Neuron (in vitro differentiated cells): Measurements from ENCODE around the gene NDUFS2.
"Not testable (repeated sequence)": the region's sequence is repeated elsewhere in the genome, so short reads cannot be mapped to it uniquely, and the experiment has no call there.

ENCODE experiments used
- H2AFZ ChIP-seq: one replicate; pipeline ENCODE4 v1.6.1; 2013; ENCODE audit warnings: low read depth, mild to moderate bottlenecking, inconsistent platforms, low read length, moderate library complexity
- H3K27me3 ChIP-seq: one replicate; pipeline ENCODE4 v1.6.1; 2013; ENCODE audit warnings: low read length; ENCODE audit not compliant: insufficient read depth
- H3K36me3 ChIP-seq: one replicate; pipeline ENCODE4 v1.6.1; 2013; ENCODE audit warnings: low read length; ENCODE audit not compliant: insufficient read depth
- H3K4me1 ChIP-seq: one replicate; pipeline ENCODE4 v1.6.1; 2013; ENCODE audit warnings: low read length; ENCODE audit not compliant: insufficient read depth
- H3K4me3 ChIP-seq: 2 replicates; pipeline ENCODE4 v1.5.1; 2013; ENCODE audit warnings: mild to moderate bottlenecking, low read length, moderate library complexity
- H3K9me3 ChIP-seq: one replicate; pipeline ENCODE4 v1.6.1; 2013; ENCODE audit warnings: low read length

The NDUFS2 gene

DNA sequence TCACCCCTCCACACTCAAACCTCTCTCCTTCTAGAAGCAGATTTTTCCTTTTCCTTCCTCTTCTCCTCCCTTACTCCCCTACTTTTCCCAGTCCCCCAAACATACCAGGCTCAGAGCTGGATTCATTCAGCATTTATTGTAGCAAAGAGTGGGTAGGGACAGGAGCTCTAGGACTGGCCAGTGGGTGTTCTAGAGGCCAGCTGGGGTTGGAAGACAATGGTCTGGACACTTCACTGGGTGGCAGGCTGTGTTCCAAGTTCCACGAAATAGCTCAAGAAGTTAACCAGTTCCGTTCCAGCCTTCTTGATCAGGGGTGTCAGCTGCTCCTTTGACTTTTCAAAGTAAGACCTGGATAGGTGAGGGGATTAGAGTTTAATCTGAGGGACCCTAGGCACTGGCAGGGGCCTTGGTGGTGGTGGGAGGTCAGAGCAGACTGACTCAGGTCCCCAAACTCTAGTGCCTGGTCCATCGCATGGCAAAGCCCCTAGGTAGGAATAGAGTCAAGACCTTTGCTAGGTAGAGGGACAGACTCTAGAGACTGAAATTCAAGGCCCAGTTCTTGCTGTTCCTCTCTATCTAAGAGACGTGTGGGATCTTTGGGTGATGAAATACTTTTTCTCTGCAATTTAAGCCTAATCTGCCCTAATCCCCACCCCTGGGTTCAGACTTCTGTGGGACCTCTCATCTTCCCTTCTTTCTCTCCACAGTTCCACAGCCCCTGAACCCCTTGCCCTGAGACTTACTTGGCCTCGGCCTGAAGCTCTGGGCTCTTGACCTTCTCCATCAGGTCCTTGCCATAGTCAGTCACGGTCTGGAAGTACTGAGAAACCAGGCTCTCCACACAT, 20.2 kb downstream of the NDUFS2 start:
- Histone ChIP-seq H3K9me3 (no peaks in the 10 kb centered on the region), H3K36me3 (no peaks in the 10 kb centered on the region), H3K4me1 (peaks cover 10% of the 10 kb centered on the region), H2AFZ (no peak overlapping the region), H3K27me3 (no peaks in the 10 kb centered on the region), H3K4me3 (no peak overlapping the region)

GRCh38 chr1:161223805-161224694, 21.9 kb downstream of the NDUFS2 start:
- no peak overlapping the region for H3K4me3 ChIP-seq
- H3K27me3 ChIP-seq = no peaks in the 10 kb centered on the region
- H3K4me1 ChIP-seq = peaks cover 10% of the 10 kb centered on the region
- H2AFZ ChIP-seq = no peak overlapping the region
- no peaks in the 10 kb centered on the region for H3K9me3 ChIP-seq
- H3K36me3 ChIP-seq = peaks cover 13% of the 10 kb centered on the region

- not testable (repeated sequence) for H3K9me3 ChIP-seq, H2AFZ ChIP-seq
Observed at GRCh38 chr1:161224695-161225087, 22.5 kb downstream of the NDUFS2 start.

DNA sequence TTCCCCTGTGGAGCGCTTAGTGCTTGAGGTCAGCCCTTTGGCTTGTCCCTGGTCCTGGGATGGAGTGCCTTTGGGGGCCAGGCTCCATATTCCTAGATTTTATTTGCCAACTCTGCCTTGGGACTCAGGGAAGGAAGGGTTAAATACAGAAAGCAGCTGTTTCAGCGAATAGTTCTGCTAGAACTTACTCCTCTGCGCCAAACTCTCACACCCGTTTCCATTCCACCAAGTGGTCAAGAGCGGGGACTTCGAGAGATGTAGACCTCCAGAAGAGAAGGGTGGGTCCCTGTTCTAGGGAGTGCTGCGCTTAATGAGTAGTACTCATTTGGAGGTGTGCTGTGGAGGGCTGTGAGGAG, 23.0 kb downstream of the NDUFS2 start:
- peak overlapping the region; percentile 35 for H2AFZ ChIP-seq
- no peaks in the 10 kb centered on the region for H3K9me3 ChIP-seq
- H3K4me1 ChIP-seq = peaks cover 10% of the 10 kb centered on the region
- no peak overlapping the region for H3K4me3 ChIP-seq
- H3K36me3 ChIP-seq = peaks cover 19% of the 10 kb centered on the region
- H3K27me3 ChIP-seq = no peaks in the 10 kb centered on the region

More at GRCh38 chr1:161224695-161225087, 22.5 kb downstream of the NDUFS2 start:
- not testable (repeated sequence) for H3K27me3 ChIP-seq, H3K4me3 ChIP-seq, H3K4me1 ChIP-seq
- peaks cover 18% of the 10 kb centered on the region for H3K36me3 ChIP-seq

GRCh38 chr1:161225534-161226319, 23.6 kb downstream of the NDUFS2 start, which contains the start of gene TOMM40L:
TOMM40L (plus strand) TSS chr1:161226060; CDS start chr1:161226490, 430 bp downstream.
- Histone ChIP-seq H3K36me3 (peaks cover 19% of the 10 kb centered on the region), H2AFZ (peak within 1 kb of the TSS; percentile 52), H3K4me1 (peaks cover 10% of the 10 kb centered on the region), H3K4me3 (peak within 1 kb of the TSS; percentile 90), H3K9me3 (no peaks in the 10 kb centered on the region), H3K27me3 (no peaks in the 10 kb centered on the region)

DNA sequence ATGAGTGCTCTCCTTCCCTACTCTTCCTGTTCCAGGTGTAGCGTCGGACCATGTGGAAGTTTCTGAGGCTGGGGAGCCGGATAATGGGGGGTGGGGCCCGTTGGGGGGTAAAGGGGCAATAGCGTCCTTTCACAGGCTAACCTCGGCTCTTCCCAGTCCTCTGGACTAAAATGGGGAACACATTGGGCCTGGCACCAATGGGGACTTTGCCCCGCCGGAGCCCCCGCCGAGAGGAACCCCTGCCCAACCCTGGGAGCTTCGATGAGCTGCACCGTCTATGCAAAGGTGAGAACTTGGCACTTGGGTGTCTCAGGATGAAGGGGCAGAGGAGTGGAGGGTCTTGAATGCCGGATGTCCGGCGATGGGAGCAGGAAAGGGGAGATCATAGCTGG, 24.1 kb downstream of the NDUFS2 start:
- Histone ChIP-seq H3K4me3 (peak overlapping the region; percentile 90), H3K4me1 (peaks cover 10% of the 10 kb centered on the region), H3K27me3 (no peaks in the 10 kb centered on the region), H3K36me3 (peaks cover 19% of the 10 kb centered on the region), H3K9me3 (no peaks in the 10 kb centered on the region), H2AFZ (peak overlapping the region; percentile 52)

DNA sequence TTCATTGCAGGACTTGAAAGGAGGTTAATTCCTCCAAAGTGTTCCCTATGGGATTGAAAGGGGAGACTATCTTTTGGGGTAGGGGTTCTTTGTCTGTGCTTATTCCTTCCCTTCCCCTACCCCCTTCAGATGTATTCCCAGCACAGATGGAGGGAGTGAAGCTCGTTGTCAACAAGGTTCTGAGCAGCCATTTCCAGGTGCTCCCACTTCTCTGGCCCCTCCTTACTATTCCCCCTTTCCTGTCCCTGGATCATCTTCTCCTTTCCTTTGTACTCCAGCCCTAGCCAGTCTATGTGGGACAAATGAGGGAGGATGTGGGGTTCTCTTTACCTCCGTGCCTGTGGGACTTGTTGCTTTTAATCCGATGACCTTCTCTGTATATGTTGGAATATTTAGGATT, 24.6 kb downstream of the NDUFS2 start:
- no peaks in the 10 kb centered on the region for H3K27me3 ChIP-seq
- peaks cover 10% of the 10 kb centered on the region for H3K4me1 ChIP-seq
- peak overlapping the region; percentile 52 for H2AFZ ChIP-seq
- peaks cover 19% of the 10 kb centered on the region for H3K36me3 ChIP-seq
- peak overlapping the region; percentile 90 for H3K4me3 ChIP-seq
- H3K9me3 ChIP-seq = no peaks in the 10 kb centered on the region

DNA sequence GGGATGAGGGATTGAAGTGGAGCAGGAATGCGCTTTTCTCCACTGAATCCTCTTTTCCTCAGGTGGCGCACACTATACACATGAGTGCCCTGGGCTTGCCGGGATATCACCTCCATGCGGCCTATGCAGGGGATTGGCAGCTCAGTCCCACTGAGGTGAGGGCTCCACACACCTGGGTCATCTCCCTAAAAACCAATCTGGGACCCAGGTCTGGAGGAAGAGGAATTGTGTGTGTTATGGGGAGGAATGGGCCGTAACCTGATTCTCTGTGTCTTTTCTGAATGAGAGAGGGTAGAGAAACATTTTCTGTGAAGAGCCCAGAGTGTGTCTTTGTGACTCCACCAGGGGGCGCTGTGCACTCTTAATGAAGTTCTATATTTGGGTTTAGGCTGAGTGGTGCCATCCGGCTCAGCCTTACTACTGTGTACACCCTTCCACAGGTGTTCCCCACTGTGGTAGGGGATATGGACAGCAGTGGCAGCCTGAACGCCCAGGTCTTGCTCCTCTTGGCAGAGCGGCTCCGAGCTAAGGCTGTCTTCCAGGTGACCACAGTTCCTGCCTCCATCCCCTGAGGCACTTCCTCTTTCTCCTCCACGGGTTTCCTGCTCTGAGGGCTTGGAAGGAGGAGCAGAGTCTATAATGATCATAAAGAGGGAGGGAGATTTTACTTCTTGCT, 25.2 kb downstream of the NDUFS2 start:
- Histone ChIP-seq H3K36me3 (peaks cover 19% of the 10 kb centered on the region), H3K9me3 (no peaks in the 10 kb centered on the region), H3K4me3 (peak overlapping the region; percentile 90), H3K27me3 (no peaks in the 10 kb centered on the region), H3K4me1 (peaks cover 10% of the 10 kb centered on the region), H2AFZ (peak overlapping the region; percentile 52)

DNA sequence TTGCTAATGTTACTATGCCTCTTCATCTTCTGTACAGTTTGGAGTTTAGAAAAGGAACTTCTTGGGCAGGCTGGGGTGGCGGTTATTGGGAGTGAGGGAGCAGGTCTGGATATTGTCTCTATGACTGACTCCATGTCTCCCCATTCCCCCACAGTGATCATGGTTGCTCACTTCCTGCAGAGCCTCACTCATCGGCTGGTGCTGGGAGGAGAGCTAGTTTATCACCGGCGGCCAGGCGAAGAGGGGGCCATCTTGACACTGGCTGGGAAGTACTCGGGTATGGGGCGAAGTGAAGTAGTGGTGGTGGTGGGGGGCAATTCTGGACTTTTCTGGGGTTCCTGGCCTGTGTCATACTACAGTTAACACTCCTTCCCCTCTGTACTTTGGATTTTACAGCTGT, 25.9 kb downstream of the NDUFS2 start:
- H2AFZ ChIP-seq = no peak overlapping the region
- no peaks in the 10 kb centered on the region for H3K9me3 ChIP-seq
- no peaks in the 10 kb centered on the region for H3K27me3 ChIP-seq
- no peak overlapping the region for H3K4me3 ChIP-seq
- peaks cover 10% of the 10 kb centered on the region for H3K4me1 ChIP-seq
- peaks cover 19% of the 10 kb centered on the region for H3K36me3 ChIP-seq

DNA sequence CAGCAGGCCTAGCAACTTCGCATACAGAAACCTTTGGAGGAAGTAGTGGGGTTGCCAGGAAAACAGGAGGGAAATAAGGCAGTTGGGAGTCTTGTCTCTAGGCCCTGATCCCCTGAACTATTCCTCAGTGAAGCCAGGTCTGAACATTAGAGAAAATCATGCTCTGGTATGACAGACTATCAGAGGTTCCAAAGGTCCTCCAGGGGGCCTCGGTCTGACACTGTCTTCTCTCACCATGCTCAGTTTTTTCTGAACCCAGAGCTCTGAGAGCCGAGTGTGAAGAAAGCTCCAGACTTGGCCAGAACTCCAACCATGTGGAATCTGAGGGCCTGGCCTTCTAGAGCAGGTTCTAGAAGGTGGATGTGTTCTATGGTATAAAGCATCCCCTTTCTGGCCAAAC, 27.7 kb downstream of the NDUFS2 start:
- Histone ChIP-seq H3K27me3 (no peaks in the 10 kb centered on the region), H3K4me1 (peaks cover 10% of the 10 kb centered on the region), H2AFZ (no peak overlapping the region), H3K4me3 (no peak overlapping the region), H3K9me3 (no peaks in the 10 kb centered on the region), H3K36me3 (peaks cover 19% of the 10 kb centered on the region)

DNA sequence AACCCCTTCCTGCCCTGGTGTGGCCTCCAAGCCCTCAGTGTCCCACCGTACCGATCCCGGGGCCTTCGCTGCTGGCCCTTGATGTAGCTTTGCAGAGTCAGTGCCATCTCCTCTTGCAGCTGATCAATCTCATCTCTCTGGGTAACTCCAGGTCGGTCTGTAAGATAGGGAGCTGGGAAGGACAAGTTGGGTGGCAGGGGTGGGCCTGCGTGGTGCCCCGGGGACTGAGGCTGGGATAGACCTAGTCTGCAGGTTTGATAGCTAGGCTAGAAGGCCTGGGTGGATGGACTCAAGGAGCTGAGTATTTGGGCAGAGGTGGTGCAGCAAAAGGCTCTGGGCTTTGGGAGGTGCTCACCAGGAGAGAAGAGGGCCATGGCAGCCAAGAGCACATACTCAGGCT, 28.6 kb downstream of the NDUFS2 start:
- no peak overlapping the region for H3K4me3 ChIP-seq
- H3K4me1 ChIP-seq = peaks cover 10% of the 10 kb centered on the region
- no peaks in the 10 kb centered on the region for H3K27me3 ChIP-seq
- H3K9me3 ChIP-seq = no peaks in the 10 kb centered on the region
- no peak overlapping the region for H2AFZ ChIP-seq
- H3K36me3 ChIP-seq = peaks cover 19% of the 10 kb centered on the region

GRCh38 chr1:161233102-161233501, 30.9 kb downstream of the NDUFS2 start:
- H3K36me3 ChIP-seq = peaks cover 16% of the 10 kb centered on the region
- H3K4me1 ChIP-seq = no peaks in the 10 kb centered on the region
- H3K27me3 ChIP-seq = no peaks in the 10 kb centered on the region
- no peak overlapping the region for H3K4me3 ChIP-seq
- no peaks in the 10 kb centered on the region for H3K9me3 ChIP-seq
- H2AFZ ChIP-seq = no peak overlapping the region
